HG03039 (cell line): ENCODE results near the gene ZNF217.
"Not testable (repeated sequence)": the region's sequence is repeated elsewhere in the genome, so short reads cannot be mapped to it uniquely, and the experiment has no call there.

Experiments used
- ATAC-seq: cut with Tn5 transposase; IDR thresholded peaks from one replicate; pipeline ENCODE4 v1.9.1; 2021; ENCODE audit warnings: mild to moderate bottlenecking, moderate library complexity; ENCODE audit not compliant: unreplicated experiment

Gene ZNF217

DNA sequence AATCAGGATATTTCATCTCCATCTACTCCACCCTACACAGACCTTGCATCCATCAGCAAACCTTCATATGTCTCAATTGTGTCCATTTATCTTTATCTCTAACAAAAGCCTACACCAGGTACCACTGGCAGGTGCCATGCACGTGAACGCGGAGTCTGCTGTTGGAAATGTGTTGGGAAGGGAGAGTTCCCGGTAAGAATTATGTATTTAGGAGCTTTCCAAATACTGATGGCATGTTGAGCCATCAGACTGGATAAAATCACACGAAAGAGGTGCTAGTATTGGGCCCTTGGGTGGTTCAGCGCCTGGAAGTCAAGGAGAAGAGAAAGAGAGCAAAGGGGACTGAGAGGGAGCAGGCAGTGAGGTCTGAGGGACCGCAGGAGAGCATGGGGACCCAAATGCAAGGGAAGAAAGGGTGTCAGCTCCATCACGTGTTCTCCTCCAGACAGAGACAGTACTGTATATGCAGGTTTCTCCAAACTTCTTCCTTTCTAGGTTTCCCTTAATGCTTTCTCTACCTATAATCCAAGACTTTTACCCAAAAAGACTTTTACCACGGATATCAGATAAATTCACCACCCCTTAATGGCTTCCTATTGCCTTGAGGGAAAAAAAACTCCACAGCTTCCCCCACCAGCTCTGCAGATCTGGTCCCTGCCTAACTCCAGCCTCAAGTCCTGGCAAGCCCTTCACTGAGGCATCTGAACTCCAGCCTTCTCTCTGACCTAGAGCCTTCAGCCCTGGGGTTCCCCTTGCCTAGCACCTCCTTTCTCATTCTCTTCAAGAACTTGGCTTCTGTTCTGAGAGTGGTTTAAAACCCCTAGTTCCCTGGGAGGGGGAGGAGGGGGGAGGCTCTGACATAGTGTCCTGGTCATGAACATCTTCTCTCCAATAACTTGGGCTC lies 4.8 kb upstream of the ZNF217 start:
- no peak for ATAC-seq

DNA sequence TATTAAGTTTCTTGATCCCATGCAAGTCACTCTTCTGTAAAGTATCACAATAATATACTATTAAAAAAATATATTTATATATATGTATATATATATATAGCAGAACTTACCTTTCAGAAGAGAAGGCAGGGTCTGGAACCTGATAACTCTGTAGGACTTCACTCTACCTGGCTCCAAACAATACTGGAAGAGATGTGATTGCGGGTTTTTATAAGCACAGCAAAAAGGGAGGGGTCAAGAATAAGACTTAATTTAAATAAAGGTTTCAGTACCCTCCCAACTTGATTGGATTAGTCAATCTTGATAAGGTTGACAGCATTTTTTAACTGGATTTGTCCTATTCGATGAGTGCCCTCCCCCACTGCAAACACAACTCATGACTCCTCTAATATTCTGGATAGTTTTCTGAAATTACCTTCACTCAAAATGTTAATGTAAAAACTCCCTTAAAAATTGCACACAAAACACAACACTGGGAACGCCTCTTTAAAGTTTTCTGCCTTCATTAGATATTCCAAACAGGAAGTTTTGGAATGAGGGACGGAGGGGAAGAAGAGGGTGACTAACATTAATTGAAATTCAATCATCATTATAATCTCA lies 4.0 kb upstream of the ZNF217 start:
- no peak for ATAC-seq

DNA sequence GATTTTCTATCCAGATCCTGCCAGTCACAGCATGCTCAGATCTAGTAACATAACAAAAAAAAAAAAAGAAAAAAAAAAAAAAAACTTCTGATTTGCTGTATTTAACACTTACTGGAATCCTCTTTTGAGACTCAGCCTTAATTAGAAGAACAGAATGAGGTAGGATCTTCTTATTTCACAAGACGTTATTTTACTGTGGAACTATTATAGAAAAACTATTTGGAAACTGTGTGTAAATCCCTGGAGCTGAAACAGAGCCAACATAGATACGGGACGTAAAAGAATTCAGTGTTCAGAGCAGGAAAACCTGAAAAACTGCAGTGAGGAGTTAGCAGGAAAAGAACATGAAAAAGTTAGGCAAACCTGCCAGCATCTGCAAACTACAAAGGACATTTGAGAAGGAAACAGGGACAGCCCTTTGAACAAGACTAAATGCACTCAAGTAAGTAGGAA lies 3.4 kb upstream of the ZNF217 start:
- no peak for ATAC-seq

DNA sequence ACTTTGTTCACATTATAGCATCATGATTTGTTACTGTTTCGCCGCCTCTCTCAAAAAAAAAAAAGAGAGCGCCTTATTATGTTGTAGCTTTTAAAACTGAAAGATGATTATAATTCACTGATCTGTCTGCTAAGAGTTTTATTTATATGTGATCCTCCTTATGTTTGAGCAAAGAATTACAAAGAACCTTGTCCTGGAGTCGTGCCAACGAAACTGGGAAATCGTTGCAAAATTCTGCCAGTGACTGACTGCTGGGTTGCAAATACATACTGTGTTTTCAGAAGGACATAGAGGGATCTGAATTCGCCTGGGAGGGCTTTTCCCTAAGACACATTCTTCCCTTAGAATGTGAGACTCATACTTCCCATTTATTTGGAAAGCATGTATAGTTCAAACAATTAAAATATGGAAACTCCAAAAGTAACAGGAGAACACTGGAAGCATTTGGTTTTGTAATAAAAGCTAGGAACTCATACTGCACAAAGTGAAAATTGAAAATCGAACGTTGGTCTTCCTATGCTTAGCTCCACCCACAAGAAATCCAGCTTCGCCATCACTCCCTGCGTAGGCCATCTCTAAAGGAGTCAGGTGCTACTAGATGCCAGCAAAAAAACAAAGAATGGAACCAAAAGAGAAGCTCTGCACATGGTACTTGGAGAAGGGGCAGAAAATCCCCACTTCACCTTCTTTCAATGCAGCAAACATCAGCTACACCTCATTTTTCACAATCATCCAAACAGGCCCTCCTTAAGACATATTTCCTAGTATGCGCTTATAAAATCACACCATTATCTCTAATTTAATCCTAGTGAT lies 2.8 kb upstream of the ZNF217 start:
- not testable (repeated sequence) for ATAC-seq

DNA sequence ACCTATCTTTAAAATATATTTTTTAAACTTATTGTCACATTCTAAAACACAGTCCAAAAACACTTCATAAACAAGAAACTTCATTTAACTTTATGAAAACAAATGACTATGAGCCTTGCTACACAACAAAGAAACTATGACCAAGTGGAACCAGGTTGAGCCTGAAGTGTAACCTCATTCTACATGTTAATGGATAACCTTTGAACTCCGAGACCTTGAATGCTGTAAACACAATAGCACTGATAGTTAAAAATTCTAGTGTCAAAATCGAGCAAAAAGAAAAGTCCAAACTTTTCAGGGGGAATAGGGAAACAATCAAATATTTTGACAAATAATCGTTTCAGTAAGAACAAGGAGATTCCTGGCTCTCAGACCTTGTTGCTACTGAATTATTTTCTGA lies 2.1 kb upstream of the ZNF217 start:
- ATAC-seq: not testable (repeated sequence)

DNA sequence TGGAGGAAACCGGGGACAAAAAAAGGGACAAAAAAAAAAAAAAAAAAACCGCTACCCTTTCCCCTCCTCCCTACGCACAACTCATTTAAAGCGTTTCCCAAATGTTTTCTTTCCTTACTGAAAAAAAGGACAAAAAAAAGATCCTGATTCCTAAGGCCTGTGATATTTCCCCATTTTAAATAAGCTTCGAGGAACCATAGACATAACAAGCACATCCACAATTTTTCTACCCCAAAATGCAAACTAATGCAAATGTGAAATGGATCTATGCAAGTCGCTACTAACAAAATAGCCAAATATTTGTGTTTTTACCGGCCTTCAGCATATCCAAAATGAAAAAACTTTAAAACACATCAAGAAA lies 1.4 kb upstream of the ZNF217 start:
- ATAC-seq: no peak

DNA sequence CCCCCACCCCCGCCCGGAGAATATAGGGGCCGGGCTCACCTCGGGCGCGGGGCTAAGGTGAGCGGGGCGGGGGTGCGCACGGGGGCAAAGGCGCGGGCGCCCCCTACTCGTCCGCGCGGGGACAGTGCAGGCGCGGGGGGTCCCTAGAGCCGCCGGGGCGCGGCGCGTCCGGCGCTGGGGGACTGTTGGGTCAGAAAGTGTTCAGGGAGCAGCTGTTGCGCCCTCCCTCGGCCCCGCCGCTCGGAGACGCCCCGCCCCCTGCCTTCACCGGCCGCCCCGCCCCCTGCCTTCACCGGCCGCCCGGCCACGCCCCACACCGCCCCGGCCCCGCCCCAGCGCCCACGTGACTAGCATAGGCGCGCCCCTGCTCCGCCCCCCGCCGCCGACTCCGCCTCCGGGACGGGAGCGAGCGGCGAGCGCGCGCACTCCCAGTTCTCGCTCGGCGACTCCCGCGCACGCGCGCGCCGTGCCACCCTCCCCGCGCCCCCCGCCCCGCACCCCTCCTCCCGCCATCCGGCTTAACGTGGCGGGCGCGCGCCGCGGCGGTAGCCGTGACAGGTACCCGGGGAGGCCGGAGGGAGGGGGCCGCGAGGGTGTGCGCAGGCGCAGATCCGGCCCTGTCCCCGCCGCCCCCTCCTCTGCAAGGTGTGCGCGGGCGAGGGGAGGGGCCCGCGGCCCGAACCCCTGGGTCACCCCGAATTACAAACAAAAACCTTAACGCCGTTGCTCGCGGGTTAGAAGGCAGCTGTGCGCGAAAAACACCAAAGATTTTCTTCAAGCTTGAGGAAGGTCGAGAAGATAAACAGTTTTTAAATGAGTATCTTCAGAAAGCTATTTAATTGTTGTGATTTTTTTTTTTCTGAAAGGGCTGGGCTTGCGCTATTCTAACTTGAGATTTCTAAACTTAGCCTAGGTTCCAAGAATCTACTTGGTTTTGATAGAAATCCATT lies 704 bp upstream of the ZNF217 start:
- ATAC-seq: peak; percentile 52

DNA sequence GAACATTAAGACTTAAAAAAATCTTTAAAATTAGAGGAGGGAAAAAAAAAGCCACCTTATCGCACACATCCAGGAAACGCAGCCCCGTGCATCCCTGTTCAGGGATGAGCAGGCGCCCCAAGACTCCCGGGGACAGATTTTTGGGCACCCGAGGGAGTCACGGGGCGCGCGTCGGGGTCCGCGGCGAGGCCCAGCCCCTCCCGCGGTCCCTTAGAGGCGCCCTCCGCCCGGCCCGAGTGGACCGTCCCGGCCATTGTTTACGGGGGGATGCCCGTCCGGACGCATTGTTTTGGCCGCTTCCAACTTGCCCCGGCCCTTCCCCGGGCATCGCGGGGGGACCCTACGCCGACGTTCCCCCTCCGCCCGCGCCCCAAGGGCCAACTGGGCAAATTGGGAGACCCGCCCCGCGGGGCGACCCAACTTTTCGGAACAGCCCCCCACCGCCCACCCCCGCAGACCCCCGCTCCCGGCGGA lies 610 bp downstream of the ZNF217 start:
- ATAC-seq: no peak

DNA sequence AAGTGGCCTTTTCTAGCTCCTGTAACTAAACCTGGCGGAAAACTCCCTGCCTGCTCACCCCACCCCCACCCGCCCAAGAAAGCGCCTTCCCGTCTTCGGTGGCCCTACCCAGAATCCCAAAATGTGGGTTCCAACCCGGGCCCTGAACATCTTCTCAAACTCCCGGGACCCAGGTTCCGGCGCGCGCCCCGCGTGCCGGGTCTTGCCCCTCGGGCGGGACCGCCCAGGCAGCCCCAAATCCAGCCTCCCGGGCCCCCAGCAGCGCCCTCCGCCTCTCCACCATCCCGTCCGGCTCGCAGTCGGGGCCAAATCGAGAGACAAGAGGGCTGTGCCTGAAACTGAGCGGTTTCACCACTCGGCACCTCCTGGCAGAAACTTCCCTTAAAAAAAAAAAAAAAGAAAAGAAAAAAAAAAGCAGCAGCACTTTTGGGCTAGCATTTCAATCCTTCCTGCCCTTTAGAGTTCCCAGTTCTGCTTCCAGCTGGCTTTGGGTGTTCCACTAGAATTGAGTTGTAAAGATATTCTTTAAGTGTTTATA lies 1.1 kb downstream of the ZNF217 start:
- ATAC-seq: not testable (repeated sequence)

DNA sequence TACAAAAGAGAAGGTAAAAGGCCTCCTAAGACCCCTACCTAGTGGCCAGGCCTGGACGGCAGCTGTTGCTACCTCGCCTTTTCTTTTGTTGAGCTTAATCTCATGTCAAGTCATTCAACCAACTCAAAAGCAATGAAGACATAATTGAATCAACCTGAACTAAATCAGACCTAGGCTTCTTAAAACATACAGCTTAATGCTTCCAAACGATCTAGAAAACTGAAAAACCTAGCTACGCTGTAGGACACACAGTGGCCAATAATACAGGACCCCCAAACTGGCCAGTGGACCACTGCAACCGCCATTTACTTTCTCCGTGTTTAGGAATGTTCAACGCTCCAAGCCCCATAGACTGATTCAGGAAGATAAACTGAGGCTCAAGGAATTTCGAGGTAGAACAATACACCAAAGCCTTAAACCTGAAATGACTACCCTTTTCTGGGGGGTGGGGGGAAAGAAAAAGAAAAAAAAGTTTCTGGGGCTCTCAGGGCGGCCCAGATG lies 1.6 kb downstream of the ZNF217 start:
- ATAC-seq: not testable (repeated sequence)

DNA sequence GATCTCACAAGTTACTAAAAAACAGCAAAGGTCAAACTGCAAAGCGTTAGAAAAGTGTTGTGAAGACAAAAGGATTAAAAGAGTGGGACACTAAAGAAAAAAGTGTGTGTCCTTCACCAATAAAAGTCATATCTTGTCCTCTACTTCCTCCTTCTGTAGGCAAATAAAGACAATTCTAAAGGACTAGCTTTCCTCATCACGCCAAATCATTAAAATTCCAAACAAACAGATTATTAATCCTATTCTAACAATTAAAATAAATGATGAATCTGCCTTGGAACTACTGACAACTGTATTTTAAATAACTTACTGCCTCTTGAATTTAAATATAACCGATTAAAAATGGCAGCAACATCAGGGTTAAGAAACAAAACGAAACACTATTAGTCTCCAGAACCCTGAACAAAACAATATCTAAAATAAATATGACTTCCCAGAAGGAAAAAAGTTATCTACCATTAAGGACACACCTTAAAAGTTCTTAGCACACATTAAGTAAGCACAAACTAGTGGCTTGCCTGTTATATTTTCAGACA lies 2.4 kb downstream of the ZNF217 start:
- not testable (repeated sequence) for ATAC-seq

DNA sequence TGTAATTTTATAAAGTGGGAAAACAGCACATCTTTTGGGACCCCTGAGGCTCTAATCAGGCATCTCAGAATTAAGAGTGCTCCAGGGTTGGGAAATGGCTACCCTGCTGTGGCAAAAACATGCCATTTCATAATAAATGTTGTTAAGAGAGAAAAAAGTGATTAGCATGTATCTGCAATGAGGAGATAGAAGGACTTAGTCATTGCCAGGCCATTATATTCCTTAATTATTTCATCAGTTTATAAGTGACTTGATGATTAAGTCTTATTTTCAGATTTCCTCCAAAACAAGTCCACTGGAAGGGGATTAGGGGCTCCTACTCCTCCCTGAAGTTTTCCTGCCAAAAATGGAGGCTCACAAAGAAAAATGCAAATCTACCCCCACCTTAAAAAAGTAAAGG lies 3.0 kb downstream of the ZNF217 start:
- ATAC-seq: not testable (repeated sequence)

DNA sequence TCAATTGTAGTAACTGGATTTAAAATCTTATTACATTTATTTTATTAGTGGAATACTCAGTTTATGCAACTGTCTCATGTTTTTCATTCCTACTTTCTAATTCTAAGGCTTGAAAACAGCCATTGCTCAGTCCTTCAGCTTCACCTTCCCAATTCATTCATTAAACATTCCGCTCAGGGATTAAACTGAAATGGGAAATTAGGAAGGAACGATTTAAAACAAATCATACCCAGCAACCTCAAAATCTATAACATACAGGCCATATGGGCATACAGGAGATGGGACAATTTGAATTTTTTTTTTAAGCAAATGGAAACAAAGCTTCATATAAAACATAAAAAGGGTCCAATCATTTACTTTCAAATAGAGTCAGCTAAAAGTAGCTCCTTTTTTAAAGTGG lies 3.5 kb downstream of the ZNF217 start:
- not testable (repeated sequence) for ATAC-seq

DNA sequence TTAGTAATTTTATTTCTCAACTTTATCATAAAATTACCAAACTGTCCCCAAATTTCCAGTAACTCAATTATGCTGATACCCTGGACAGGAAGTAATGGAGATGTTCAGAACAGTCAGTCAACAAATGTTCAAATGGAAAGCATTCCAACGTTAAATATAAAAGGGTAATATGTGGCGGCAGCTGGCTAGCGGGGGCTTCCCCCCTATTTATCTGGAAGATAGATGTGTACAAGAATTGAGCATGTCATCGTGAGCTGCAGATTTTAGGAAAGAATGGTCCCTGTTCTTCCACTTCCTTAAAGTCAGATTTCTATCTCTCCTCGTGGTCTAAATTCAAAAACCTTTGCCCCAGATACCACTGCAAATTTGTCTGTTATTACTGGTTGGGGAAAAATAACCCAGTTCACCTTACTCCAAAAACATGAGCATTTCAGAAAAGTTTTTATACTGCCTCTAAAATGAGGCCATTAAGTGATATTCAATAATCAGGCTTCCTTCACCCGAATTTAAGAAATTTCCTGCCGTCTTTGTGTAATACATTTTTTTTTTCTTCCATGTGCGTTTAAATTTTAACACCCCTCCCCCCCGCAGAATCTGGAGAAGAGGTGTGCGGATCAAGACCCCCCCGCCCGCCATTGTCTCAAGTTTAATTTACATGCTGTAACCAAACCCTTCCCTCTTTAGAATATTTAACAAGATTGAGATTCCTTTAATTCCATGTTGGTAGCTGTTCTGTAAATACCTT lies 4.1 kb downstream of the ZNF217 start:
- not testable (repeated sequence) for ATAC-seq

DNA sequence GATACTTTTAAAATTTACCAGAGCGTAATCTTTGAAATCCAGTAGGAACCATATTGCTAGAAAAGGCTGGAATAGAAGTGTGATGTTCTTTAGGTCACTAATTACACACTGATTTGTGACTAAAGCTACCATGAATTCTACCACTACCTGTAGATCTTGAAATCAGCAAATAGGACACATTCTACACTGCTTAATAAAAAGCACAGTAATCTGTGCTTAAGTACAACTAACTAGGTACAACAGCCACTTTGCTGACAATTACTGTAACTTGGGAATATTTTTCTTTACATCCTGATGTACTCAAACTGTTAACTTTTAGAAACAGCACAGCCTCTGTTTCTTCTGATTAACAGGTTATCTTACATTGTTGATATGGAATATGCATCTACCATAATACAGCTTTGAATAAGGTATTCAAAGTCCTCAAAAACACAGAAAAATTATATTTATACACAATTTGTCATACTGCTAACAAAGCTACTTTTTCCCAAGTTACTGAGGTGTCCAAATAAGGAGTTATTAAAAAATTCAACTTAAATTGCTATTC lies 6.4 kb downstream of the ZNF217 start:
- ATAC-seq: not testable (repeated sequence)

DNA sequence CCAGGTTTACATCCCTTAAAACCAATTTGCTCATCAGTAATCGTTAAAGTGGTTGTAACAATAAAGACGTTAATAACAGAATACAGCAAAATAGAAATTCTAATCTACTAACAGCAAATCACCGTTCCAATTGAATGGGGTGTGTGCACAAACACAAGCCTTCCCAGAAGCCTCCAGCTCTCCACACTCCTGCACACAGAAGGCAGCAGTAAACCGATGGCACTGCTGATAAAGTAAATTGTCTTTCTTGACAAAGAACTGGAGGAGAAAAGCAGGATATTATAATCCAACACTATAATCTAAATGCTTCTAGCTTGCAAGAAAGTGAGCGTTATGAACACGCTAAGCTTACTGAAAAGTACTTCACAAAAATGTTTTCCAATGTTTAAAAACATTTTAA lies 7.0 kb downstream of the ZNF217 start:
- ATAC-seq: no peak

DNA sequence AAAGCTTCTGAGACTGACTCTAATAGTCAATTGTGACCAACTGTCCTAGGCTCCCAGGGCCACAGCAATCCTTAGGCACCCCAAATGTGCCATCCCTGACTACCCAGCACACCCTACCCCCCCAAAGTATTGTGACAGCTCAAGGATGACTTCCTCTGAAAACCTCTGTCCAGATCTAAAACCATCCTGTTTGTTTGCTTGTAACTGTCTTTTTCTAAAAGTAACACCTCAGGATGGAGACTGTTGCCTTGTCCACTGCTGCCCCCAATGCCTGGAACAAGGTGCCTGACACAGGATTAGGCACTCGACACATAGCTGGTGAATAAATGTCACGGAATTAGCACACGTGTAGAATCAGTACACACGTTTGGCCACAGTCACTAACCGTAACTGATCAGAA lies 7.7 kb downstream of the ZNF217 start:
- not testable (repeated sequence) for ATAC-seq

DNA sequence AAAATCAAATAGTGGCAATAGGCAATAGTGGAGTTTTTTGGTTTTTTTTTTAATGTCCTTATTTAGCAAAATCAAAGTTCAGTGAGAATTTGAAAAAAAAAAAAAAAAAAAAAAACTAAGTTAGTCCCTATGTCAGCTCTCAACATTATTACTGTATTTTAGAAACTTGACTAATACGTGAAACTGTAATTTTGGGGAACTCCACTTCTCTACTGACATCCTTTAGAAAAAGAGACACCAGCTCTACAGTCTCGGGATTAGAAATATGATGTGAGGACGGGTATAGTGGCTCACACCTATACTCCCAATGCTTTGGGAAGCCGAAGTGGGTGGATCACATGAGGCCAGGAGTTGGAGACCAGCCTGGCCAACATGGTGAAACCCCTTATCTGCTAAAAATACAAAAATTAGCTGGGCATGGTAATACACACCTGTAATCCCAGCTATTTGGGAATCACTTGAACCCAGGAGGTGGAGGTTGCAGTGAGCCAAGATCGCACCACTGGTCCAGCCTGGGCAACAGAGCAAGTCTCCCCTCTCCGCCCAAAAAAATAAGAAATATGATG lies 8.6 kb downstream of the ZNF217 start:
- not testable (repeated sequence) for ATAC-seq
